NT2/D1 (cell line): ENCODE measurements around the gene MCFD2.

ENCODE experiments used
- SUZ12 ChIP-seq: IDR thresholded peaks from 2 replicates; pipeline ENCODE4 v1.6.1; 2011; ENCODE audit not compliant: insufficient read length, insufficient read depth; ENCODE audit errors: extremely low read depth
- YY1 ChIP-seq: IDR thresholded peaks from 2 replicates; pipeline ENCODE4 v1.6.1; 2011; ENCODE audit not compliant: insufficient read length, insufficient read depth
- ZNF274 ChIP-seq: IDR thresholded peaks from 2 replicates; pipeline ENCODE4 v1.6.1; 2011; ENCODE audit warnings: mild to moderate bottlenecking, low read depth, low read length

DNA sequence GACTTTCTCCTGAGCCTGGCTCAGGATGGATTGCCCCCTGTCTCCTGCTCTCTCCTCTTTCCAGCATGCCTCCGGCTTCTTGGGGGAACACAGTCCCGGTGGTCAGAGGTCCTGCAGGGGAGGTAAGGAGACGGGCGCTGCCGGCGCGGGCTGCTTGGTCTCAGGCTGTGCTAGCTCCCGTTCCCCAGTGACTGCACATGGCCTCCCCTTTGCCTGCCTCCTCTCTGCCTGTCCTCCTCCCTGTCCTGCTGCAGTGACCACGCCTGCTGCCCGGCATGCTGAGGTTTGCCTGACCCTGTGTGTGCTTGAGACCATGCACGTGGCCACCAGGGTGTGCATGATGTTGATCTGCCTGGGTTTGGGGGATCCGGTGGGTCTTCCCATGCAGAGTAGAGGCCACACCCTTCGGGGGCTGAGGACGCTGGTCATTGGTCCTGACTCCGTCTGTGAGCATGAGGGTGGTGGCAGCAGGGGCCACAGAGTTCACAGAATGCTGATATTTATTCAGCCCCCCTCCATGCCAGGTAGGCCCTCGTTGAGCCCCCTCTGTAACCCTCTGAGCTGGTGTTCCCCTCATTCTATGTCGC lies 42.9 kb upstream of the MCFD2 start:
- no peak for TF ChIP-seq YY1
- no peak for TF ChIP-seq ZNF274
- no peak for TF ChIP-seq SUZ12
